ENCODE data around the gene COL4A2. TPM values are rescaled to one million over a fixed set of nuclear protein-coding genes. Genes with fewer than 3 reads are reported as not detected.
"Not testable (repeated sequence)": the region's sequence is repeated elsewhere in the genome, so short reads cannot be mapped to it uniquely, and the experiment has no call there.

Gene COL4A2
- total RNA-seq, 8 experiments from 2014 or later: 3.5 to 379 (median 30.2) TPM

DNA sequence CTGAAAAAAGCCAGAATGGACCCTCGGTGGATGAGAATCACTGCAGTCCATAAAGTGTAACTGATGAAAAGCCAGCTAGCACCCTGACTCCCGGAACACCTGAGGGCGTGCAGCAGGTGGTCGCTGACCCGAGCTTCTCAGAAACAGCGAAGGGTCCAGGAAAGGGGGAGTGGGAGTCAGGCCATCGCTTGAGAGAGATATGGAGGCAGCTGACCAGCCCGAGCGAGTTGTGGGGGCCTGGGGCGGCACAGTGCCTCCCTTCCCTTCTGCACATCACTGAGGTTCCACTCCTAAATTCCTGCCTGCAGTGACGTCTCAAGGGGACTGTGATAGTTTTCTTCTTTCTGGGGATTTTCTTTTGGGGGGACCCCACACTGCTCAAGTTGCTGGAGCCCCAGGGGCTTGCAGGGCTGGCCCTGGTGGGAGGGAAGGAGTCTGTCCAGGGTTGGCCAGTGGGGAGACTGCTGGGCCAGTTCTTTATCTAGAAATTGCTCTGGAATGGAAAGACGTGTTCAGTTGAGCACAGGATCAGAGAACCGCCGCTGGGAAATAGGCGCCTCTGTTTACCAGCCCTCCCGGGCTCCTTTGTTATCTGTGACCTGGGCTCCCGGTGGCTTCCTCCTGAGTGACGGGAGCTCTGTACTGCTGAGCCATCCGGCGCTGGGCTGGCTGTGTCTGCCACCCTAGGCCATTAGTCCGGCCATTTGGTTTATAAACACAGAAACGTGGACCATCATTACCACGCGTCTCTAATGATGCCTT lies 183.1 kb downstream of the COL4A2 start:
- in situ Hi-C loops (cut with MboI; ENCODE audit: low pct_unique_long_range_greater_than_20kb in 2 of 9, low sequenced_read_pairs in 9 of 9, unreplicated experiment in 9 of 9): no loop called here
- peak in 1 of 8 experiments; percentile 16 for ATAC-seq (replicated peaks in 6 of 8)
- WGBS, 10 experiments: 68 to 100% (median 92%) methylated on average over 2 to 12 of the region's 24 CpGs; no CpG with 5 or more reads in 4 of the 10 experiments
- H3K4me1 ChIP-seq (replicated peaks in 1 of 2): peaks cover 0 to 4% of the 10 kb centered on the region in 2 donors
- no peak overlapping the region for H3K27ac ChIP-seq
- H3K4me3 ChIP-seq: no peak overlapping the region

GRCh38 chr13:110491869-110492678 lies 185.0 kb downstream of the COL4A2 start:
- Histone ChIP-seq H3K4me3 (no peak overlapping the region), H3K27ac (no peak overlapping the region), H3K4me1 (replicated peaks in 1 of 2) (peaks cover 0 to under 1% of the 10 kb centered on the region in 2 donors)
- 79 to 100% (median 100%) methylated on average over 1 to 9 of the region's 24 CpGs; no CpG with 5 or more reads in 3 of the 10 experiments for WGBS, 10 experiments
- peak in 1 of 8 experiments; percentile 76 for ATAC-seq (replicated peaks in 6 of 8)
- in situ Hi-C loops (cut with MboI; ENCODE audit: low pct_unique_long_range_greater_than_20kb in 2 of 9, low sequenced_read_pairs in 9 of 9, unreplicated experiment in 9 of 9): no loop called here

- 92 to 100% (median 97%) methylated on average over 1 to 9 of the region's 30 CpGs; no CpG with 5 or more reads in 2 of the 10 experiments for WGBS, 10 experiments
- peak in 1 of 8 experiments; percentile 42 for ATAC-seq (replicated peaks in 6 of 8)
- Histone ChIP-seq H3K4me3 (no peak overlapping the region), H3K27ac (no peak overlapping the region), H3K4me1 (replicated peaks in 1 of 2) (no peaks in the 10 kb centered on the region)
- in situ Hi-C loops (cut with MboI; ENCODE audit: low pct_unique_long_range_greater_than_20kb in 2 of 9, low sequenced_read_pairs in 9 of 9, unreplicated experiment in 9 of 9): no loop called here
Observed at GRCh38 chr13:110492679-110493593, 185.9 kb downstream of the COL4A2 start.

GRCh38 chr13:110493613-110494012 lies 186.5 kb downstream of the COL4A2 start:
- Histone ChIP-seq H3K27ac (no peak overlapping the region), H3K4me3 (no peak overlapping the region), H3K4me1 (replicated peaks in 1 of 2) (no peaks in the 10 kb centered on the region)
- no peak for ATAC-seq (replicated peaks in 6 of 8)
- in situ Hi-C loops (cut with MboI; ENCODE audit: low pct_unique_long_range_greater_than_20kb in 2 of 9, low sequenced_read_pairs in 9 of 9, unreplicated experiment in 9 of 9): no loop called here
- 20 to 80% (median 50%) methylated on average over 1 to 2 of the region's 9 CpGs; no CpG with 5 or more reads in 7 of the 10 experiments for WGBS, 10 experiments

DNA sequence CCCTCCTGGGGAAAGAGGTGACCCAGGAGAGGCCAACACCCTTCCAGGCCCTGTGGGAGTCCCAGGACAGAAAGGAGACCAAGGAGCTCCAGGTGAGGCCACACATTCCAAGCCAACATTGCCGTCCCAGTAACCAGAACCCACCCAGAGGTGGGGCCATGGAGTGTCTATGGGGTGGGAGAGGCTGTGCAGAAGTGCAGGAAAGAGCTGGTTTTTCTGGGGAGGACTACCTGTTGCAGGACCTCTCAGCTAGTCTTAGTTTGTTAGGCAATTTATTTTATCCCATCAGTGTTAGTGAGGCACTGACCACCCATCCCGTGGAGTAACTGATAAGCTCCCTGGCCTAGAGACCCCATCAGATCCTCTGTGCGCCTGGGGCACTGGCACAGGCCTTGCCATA lies 188.3 kb downstream of the COL4A2 start:
- Histone ChIP-seq H3K4me3 (no peak overlapping the region), H3K27ac (no peak overlapping the region), H3K4me1 (replicated peaks in 1 of 2) (no peaks in the 10 kb centered on the region)
- in situ Hi-C loops (cut with MboI; ENCODE audit: low pct_unique_long_range_greater_than_20kb in 2 of 9, low sequenced_read_pairs in 9 of 9, unreplicated experiment in 9 of 9): no loop called here
- 60 to 100% (median 95%) methylated on average over 1 to 2 of the region's 3 CpGs; no CpG with 5 or more reads in 6 of the 10 experiments for WGBS, 10 experiments
- ATAC-seq (replicated peaks in 6 of 8): no peak

DNA sequence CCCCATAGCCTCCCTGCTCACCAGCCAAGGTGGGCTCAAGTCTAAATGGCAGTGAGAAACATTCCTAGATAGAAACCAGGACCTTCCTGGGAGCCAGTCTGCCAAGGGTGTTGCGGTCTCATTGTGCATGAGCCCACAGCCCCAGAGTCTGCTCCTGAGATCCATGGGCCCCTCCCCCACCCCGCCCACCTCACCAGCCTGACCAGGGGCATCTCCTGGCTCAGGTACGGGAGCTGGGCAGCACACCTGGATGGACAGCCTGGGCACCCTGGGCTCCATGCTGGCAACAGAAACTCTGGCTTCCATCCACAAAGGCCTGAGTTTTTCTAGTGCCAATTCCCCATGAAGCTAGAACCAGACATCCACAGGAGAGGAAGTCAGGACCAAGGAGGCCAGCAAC lies 188.8 kb downstream of the COL4A2 start:
- in situ Hi-C loops (cut with MboI; ENCODE audit: low pct_unique_long_range_greater_than_20kb in 2 of 9, low sequenced_read_pairs in 9 of 9, unreplicated experiment in 9 of 9): no loop called here
- no peaks in the 10 kb centered on the region for H3K4me1 ChIP-seq (replicated peaks in 1 of 2)
- H3K27ac ChIP-seq: no peak overlapping the region
- no peak for ATAC-seq (replicated peaks in 6 of 8)
- no peak overlapping the region for H3K4me3 ChIP-seq
- WGBS, 10 experiments: 100% methylated on average over 1 of the region's 3 CpGs; no CpG with 5 or more reads in 9 of the 10 experiments

- WGBS, 10 experiments: 88 to 100% (median 95%) methylated on average over 1 to 2 of the region's 3 CpGs; no CpG with 5 or more reads in 6 of the 10 experiments
- in situ Hi-C loops (cut with MboI; ENCODE audit: low pct_unique_long_range_greater_than_20kb in 2 of 9, low sequenced_read_pairs in 9 of 9, unreplicated experiment in 9 of 9): no loop called here
Observed at GRCh38 chr13:110496281-110496680, 189.2 kb downstream of the COL4A2 start.

DNA sequence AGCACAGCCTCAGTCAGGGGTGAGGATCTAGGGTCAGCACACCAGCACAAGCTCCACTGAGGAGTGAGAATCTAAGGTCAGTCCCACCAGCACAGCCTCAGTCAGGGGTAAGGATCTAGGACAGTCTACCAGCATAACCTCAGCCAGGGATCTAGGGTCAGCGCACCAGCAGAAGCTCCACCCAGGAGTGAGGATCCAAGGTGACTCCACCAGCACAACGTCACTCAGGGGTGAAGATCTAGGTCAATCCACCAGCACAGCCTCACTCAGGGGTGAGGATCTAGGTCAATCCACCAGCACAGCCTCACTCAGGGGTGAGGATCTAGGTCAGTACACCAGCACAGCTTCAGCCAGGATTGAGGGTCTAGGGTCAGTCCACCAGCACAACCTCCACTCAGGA lies 189.9 kb downstream of the COL4A2 start:
- 67% methylated on average over 1 of the region's 2 CpGs; no CpG with 5 or more reads in 9 of the 10 experiments for WGBS, 10 experiments
- in situ Hi-C loops (cut with MboI; ENCODE audit: low pct_unique_long_range_greater_than_20kb in 2 of 9, low sequenced_read_pairs in 9 of 9, unreplicated experiment in 9 of 9): no loop called here
- H3K4me3 ChIP-seq: no peak overlapping the region
- ATAC-seq (replicated peaks in 6 of 8): no peak
- no peaks in the 10 kb centered on the region for H3K4me1 ChIP-seq (replicated peaks in 1 of 2)
- no peak overlapping the region for H3K27ac ChIP-seq

More at GRCh38 chr13:110496281-110496680, 189.2 kb downstream of the COL4A2 start:
- no peak overlapping the region for H3K4me3 ChIP-seq
- ATAC-seq (replicated peaks in 6 of 8): no peak
- no peaks in the 10 kb centered on the region for H3K4me1 ChIP-seq (replicated peaks in 1 of 2)
- H3K27ac ChIP-seq: no peak overlapping the region

GRCh38 chr13:110497896-110498295 lies 190.8 kb downstream of the COL4A2 start:
- WGBS, 10 experiments: 100% methylated on average over 1 to 3 of the region's 3 CpGs; no CpG with 5 or more reads in 6 of the 10 experiments
- H3K27ac ChIP-seq; H3K4me3 ChIP-seq; ATAC-seq (replicated peaks in 6 of 8); H3K4me1 ChIP-seq (replicated peaks in 1 of 2); in situ Hi-C loops (cut with MboI; ENCODE audit: low pct_unique_long_range_greater_than_20kb in 2 of 9, low sequenced_read_pairs in 9 of 9, unreplicated experiment in 9 of 9): not testable (repeated sequence)

GRCh38 chr13:110498327-110498726 lies 191.2 kb downstream of the COL4A2 start:
- no peaks in the 10 kb centered on the region for H3K4me1 ChIP-seq (replicated peaks in 1 of 2)
- in situ Hi-C loops (cut with MboI; ENCODE audit: low pct_unique_long_range_greater_than_20kb in 2 of 9, low sequenced_read_pairs in 9 of 9, unreplicated experiment in 9 of 9): no loop called here
- no peak for ATAC-seq (replicated peaks in 6 of 8)
- H3K4me3 ChIP-seq: no peak overlapping the region
- no peak overlapping the region for H3K27ac ChIP-seq
- 71 to 96% (median 88%) methylated on average over 1 to 5 of the region's 5 CpGs; no CpG with 5 or more reads in 3 of the 10 experiments for WGBS, 10 experiments

GRCh38 chr13:110498765-110499164 lies 191.7 kb downstream of the COL4A2 start:
- in situ Hi-C loops (cut with MboI; ENCODE audit: low pct_unique_long_range_greater_than_20kb in 2 of 9, low sequenced_read_pairs in 9 of 9, unreplicated experiment in 9 of 9): no loop called here
- WGBS, 10 experiments: 90 to 100% (median 94%) methylated on average over 1 to 7 of the region's 10 CpGs; no CpG with 5 or more reads in 5 of the 10 experiments

DNA sequence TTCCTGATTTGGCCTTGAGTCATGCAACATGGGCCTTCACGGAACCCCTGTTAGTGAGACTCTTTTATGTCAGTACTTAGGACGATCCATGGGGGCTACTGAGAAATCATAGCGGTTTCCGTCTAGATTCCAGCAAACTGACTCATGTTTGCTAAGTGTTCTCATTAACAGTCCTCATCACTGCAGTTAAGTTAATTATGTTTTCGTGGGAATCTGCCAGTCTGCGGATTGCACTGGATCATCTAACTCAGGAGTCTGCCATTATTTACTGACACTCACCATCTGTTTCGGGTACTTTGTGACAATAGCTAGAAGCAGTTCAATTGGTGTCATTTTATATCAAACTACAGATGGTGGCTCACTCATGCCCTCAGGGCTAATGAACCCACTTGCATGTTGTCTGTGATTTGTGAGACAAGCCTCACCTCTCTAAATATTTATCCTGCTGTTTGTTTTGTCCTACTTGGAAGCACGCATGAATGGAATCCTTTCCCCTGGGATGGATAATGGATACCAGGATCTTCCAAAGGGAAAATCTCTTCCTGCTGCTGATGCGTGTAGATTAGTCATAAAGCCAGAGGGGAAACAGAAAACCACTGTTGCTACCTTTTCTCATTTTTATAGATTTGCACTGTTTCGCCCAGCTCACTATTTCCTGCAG lies 192.7 kb downstream of the COL4A2 start:
- no peak overlapping the region for H3K4me3 ChIP-seq
- 31 to 88% (median 73%) methylated on average over 2 to 10 of the region's 10 CpGs; no CpG with 5 or more reads in 2 of the 10 experiments for WGBS, 10 experiments
- peak in 7 of 8 experiments; percentile 13 to 85 (median 57) for ATAC-seq (replicated peaks in 6 of 8)
- no peaks in the 10 kb centered on the region for H3K4me1 ChIP-seq (replicated peaks in 1 of 2)
- in situ Hi-C loops (cut with MboI; ENCODE audit: low pct_unique_long_range_greater_than_20kb in 2 of 9, low sequenced_read_pairs in 9 of 9, unreplicated experiment in 9 of 9): no loop called here
- no peak overlapping the region for H3K27ac ChIP-seq

More at GRCh38 chr13:110498765-110499164, 191.7 kb downstream of the COL4A2 start:
- no peaks in the 10 kb centered on the region for H3K4me1 ChIP-seq (replicated peaks in 1 of 2)
- H3K27ac ChIP-seq: no peak overlapping the region
- H3K4me3 ChIP-seq: no peak overlapping the region
- no peak for ATAC-seq (replicated peaks in 6 of 8)
